Activated naive CD4-positive, alpha-beta T cell treated with anti-CD3 and anti-CD28 coated beads, Interleukin-2, amount 50 U/mL, for 16 hours (primary cell): ENCODE measurements around the gene LIPC.

Source experiments
- DNase-seq: peaks from one replicate; pipeline ENCODE4 v3.0.0-alpha.2; 2020

LIPC gene

GRCh38 chr15:58460116-58460790 lies 28.5 kb downstream of the LIPC start:
- DNase-seq = no peak

- no peak for DNase-seq
These were observed 29.1 kb downstream of the LIPC start for GRCh38 chr15:58460872-58461271.

- no peak for DNase-seq
These were observed 30.8 kb downstream of the LIPC start for GRCh38 chr15:58462547-58462946.

- DNase-seq = peak; percentile 24
These were observed 31.3 kb downstream of the LIPC start for GRCh38 chr15:58462973-58463663.

GRCh38 chr15:58463815-58464650 lies 32.2 kb downstream of the LIPC start:
- no peak for DNase-seq

- DNase-seq = no peak
These were observed 33.3 kb downstream of the LIPC start for GRCh38 chr15:58465070-58465469.

GRCh38 chr15:58465866-58466517 lies 34.2 kb downstream of the LIPC start:
- DNase-seq = no peak

GRCh38 chr15:58466566-58466965 lies 34.8 kb downstream of the LIPC start:
- no peak for DNase-seq

- no peak for DNase-seq
These were observed 35.4 kb downstream of the LIPC start for GRCh38 chr15:58467121-58467721.

- no peak for DNase-seq
These were observed 36.1 kb downstream of the LIPC start for GRCh38 chr15:58467722-58468423.

GRCh38 chr15:58469432-58470353 lies 37.9 kb downstream of the LIPC start:
- no peak for DNase-seq

- no peak for DNase-seq
These were observed 39.6 kb downstream of the LIPC start for GRCh38 chr15:58471348-58471747.

GRCh38 chr15:58472221-58472620 lies 40.4 kb downstream of the LIPC start:
- no peak for DNase-seq

GRCh38 chr15:58472821-58473581 lies 41.2 kb downstream of the LIPC start:
- DNase-seq = peak; percentile 27

GRCh38 chr15:58473724-58474123 lies 41.9 kb downstream of the LIPC start:
- no peak for DNase-seq

- no peak for DNase-seq
These were observed 43.0 kb downstream of the LIPC start for GRCh38 chr15:58474741-58475323.

GRCh38 chr15:58475573-58476524 lies 44.1 kb downstream of the LIPC start:
- DNase-seq = no peak

- no peak for DNase-seq
These were observed 44.9 kb downstream of the LIPC start for GRCh38 chr15:58476525-58477162.
